ENCODE results near the gene FRMPD4.

DNA sequence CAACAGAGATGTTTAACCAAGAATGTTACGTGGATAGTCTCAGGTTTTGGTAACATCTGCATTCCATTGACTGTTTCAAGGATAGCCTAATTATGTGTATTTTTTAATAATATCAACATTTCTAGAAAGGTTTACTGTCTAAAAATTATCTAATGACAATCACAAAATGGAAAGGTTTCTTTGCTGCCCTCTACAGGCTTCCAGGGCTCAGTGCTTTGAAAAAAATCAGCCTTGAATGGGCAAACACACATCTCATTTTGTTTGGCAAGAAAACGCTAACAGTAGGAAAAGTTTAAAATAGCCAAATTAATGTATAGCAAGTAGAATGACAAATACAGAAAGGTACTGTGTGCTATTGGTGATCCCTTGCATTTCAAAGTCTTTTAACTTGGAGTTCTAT is 429.6 kb downstream of the FRMPD4 start:
- TF ChIP-seq CTCF (IDR thresholded peaks at IDR 0.05) (peak in 2 of 3 experiments; percentile 33 to 47), EP300 (IDR thresholded peaks at IDR 0.05) (no peak), POLR2AphosphoS5 (IDR thresholded peaks at IDR 0.05) (no peak), POLR2A (IDR thresholded peaks at IDR 0.05; ENCODE audit: low read depth) (no peak)
